Transverse colon (tissue), 3 donors: Measurements from ENCODE around the gene GAP43.

ENCODE experiments used
- CTCF ChIP-seq, 5 experiments: fragments of 200-600 bp in 3 of 5; fragments of 450-650 bp in 2 of 5; sonication (generic) in 3 of 5; IDR thresholded peaks; 1 replicate in 2 of 5; 2 replicates in 3 of 5; pipeline ENCODE4 v1.5.1; 2016 to 2017; ENCODE audit warnings: antibody characterized with exemption in 5 of 5, inconsistent platforms in 3 of 5, mild to moderate bottlenecking in 2 of 5, moderate library complexity in 1 of 5
- POLR2A ChIP-seq: fragments of 450-650 bp; IDR thresholded peaks from one replicate; pipeline ENCODE4 v1.6.1; 2016; ENCODE audit warnings: antibody characterized with exemption, mild to moderate bottlenecking, moderate library complexity

GRCh38 chr3:115646027-115646690 lies 22.8 kb downstream of the GAP43 start:
- TF ChIP-seq POLR2A: no peak
- TF ChIP-seq CTCF (IDR thresholded peaks at IDR 0.05): no peak
